SK-N-SH (cell line): Measurements from ENCODE around the gene CLASP1. TPM values are rescaled to one million over a fixed set of nuclear protein-coding genes. Genes with fewer than 3 reads are reported as not detected.

Experiments used
- CTCF ChIA-PET: fragments of 300-600, 350-600 bp; formaldehyde crosslinking; extraction: SDS; loops from one replicate; lab custom pipeline; 2021; lab: Yijun Ruan, JAX
- POLR2A ChIA-PET: fragments of 350-600 bp; sonication (Branson Sonifier 250); formaldehyde crosslinking; extraction: SDS; loops from one replicate; lab custom pipeline; 2020; ENCODE audit warnings: antibody characterized with exemption, inconsistent platforms; lab: Yijun Ruan, JAX
- DNase-seq: peaks from one replicate; pipeline ENCODE4 v3.0.0; 2012
- H2AFZ ChIP-seq: fragments of 200-600 bp; sonication (generic); 2 replicates; pipeline ENCODE4 v1.8.1; 2016; ENCODE audit warnings: antibody characterized with exemption, mild to moderate bottlenecking, low read depth
- H3F3A ChIP-seq: fragments of 200-600 bp; sonication (generic); replicated peaks from 2 replicates; pipeline ENCODE3; 2016; ENCODE audit warnings: antibody characterized with exemption, mild to moderate bottlenecking; ENCODE audit not compliant: insufficient read depth
- H3K27ac ChIP-seq, 2 experiments: fragments of 200-500 bp in 1 of 2; fragments of 200-600 bp in 1 of 2; sonication (Bioruptor generic) in 1 of 2; sonication (generic), shearing (Covaris generic) in 1 of 2; 2 replicates each; pipeline versions ENCODE4 v1.5.1 to v1.6.1; 2014 to 2016; ENCODE audit warnings: low read depth in 2 of 2, inconsistent platforms in 1 of 2, low read length in 1 of 2, mild to moderate bottlenecking in 1 of 2, mixed read lengths in 1 of 2
- H3K27me3 ChIP-seq: fragments of 200-600 bp; sonication (generic), shearing (Covaris generic); 2 replicates; pipeline ENCODE4 v1.6.1; 2016; ENCODE audit warnings: mixed run types; ENCODE audit not compliant: insufficient read depth
- H3K36me3 ChIP-seq, 2 experiments: fragments of 200-500 bp in 1 of 2; fragments of 200-600 bp in 1 of 2; sonication (Bioruptor generic) in 1 of 2; sonication (generic) in 1 of 2; replicated peaks in 1 of 2; 2 replicates each; pipeline versions ENCODE3 to v1.5.1; 2014 to 2016; ENCODE audit warnings: low read length in 1 of 2, mild to moderate bottlenecking in 1 of 2; ENCODE audit not compliant: insufficient read depth in 2 of 2, control insufficient read depth in 1 of 2
- H3K4me1 ChIP-seq, 2 experiments: fragments of 200-500 bp in 1 of 2; fragments of 200-600 bp in 1 of 2; sonication (Bioruptor generic) in 1 of 2; sonication (generic), shearing (Covaris generic) in 1 of 2; 2 replicates each; pipeline versions ENCODE4 v1.5.1 to v1.6.1; 2014 to 2016; ENCODE audit warnings: low read depth in 1 of 2, low read length in 1 of 2, mixed run types in 1 of 2; ENCODE audit not compliant: insufficient read depth in 2 of 2, control insufficient read depth in 1 of 2
- H3K4me2 ChIP-seq: fragments of 200-600 bp; sonication (generic), shearing (Covaris generic); 2 replicates; pipeline ENCODE4 v1.6.1; 2017; ENCODE audit warnings: mixed run types
- H3K4me3 ChIP-seq, 2 experiments: fragments of 200-500 bp in 1 of 2; fragments of 200-600 bp in 1 of 2; sonication (Bioruptor generic) in 1 of 2; sonication (generic), shearing (Covaris generic) in 1 of 2; 2 replicates each; pipeline versions ENCODE4 v1.5.1 to v1.8.1; 2014 to 2016; ENCODE audit warnings: low read depth in 2 of 2, inconsistent platforms in 1 of 2, low read length in 1 of 2, mild to moderate bottlenecking in 1 of 2, mixed read lengths in 1 of 2, moderate library complexity in 1 of 2
- H3K79me2 ChIP-seq: fragments of 200-600 bp; sonication (generic); 2 replicates; pipeline ENCODE4 v1.8.1; 2017; ENCODE audit warnings: mild to moderate bottlenecking; ENCODE audit not compliant: insufficient read depth
- H3K9ac ChIP-seq: fragments of 200-600 bp; sonication (generic); 2 replicates; pipeline ENCODE4 v1.6.1; 2017; ENCODE audit warnings: mixed run types
- H3K9me2 ChIP-seq: fragments of 200-600 bp; sonication (generic); 2 replicates; pipeline ENCODE4 v1.6.1; 2017; ENCODE audit warnings: mixed run types
- H3K9me3 ChIP-seq: fragments of 200-600 bp; sonication (generic); 2 replicates; pipeline ENCODE4 v1.6.1; 2017; ENCODE audit warnings: mixed run types, mild to moderate bottlenecking, moderate library complexity
- H4K20me1 ChIP-seq: fragments of 200-600 bp; sonication (generic); 2 replicates; pipeline ENCODE4 v1.6.1; 2017; ENCODE audit warnings: mild to moderate bottlenecking, mixed run types; ENCODE audit not compliant: insufficient read depth
- CHD2 ChIP-seq: fragments of 150-350 bp; IDR thresholded peaks from 2 replicates; pipeline ENCODE4 v1.6.1; 2018; ENCODE audit warnings: low read length; ENCODE audit not compliant: partially characterized antibody
- CTCF ChIP-seq: fragments of 200-600 bp; sonication (generic); IDR thresholded peaks from 2 replicates; pipeline ENCODE4 v1.6.1; 2017; ENCODE audit warnings: antibody characterized with exemption, mild to moderate bottlenecking, moderate library complexity
- EZH2phosphoT487 ChIP-seq: fragments of 200-600 bp; sonication (generic); IDR thresholded peaks from 2 replicates; pipeline ENCODE4 v1.6.1; 2017; ENCODE audit warnings: low read depth, mixed run types, mild to moderate bottlenecking, antibody characterized with exemption, moderate library complexity, borderline replicate concordance
- GABPA ChIP-seq: IDR thresholded peaks from 2 replicates; pipeline ENCODE4 v1.4.0; 2012; ENCODE audit warnings: low read depth, mild to moderate bottlenecking
- MAX ChIP-seq: IDR thresholded peaks from 2 replicates; pipeline ENCODE4 v1.4.0; 2012; ENCODE audit warnings: low read depth
- MEF2A ChIP-seq: IDR thresholded peaks from 2 replicates; pipeline ENCODE4 v1.4.0; 2012; ENCODE audit warnings: low read depth, borderline replicate concordance
- NFIC ChIP-seq: IDR thresholded peaks from 2 replicates; pipeline ENCODE4 v1.4.0; 2012; ENCODE audit warnings: borderline replicate concordance
- NRF1 ChIP-seq: IDR thresholded peaks from 2 replicates; pipeline ENCODE4 v1.6.1; 2012; ENCODE audit warnings: low read depth, mild to moderate bottlenecking, low read length
- POLR2AphosphoS5 ChIP-seq: IDR thresholded peaks from 2 replicates; pipeline ENCODE4 v1.6.1; 2012; ENCODE audit warnings: low read depth, low read length
- RAD21 ChIP-seq: IDR thresholded peaks from 2 replicates; pipeline ENCODE4 v1.6.1; 2012; ENCODE audit warnings: mild to moderate bottlenecking, low read length
- RCOR1 ChIP-seq: fragments of 150-350 bp; IDR thresholded peaks from 2 replicates; pipeline ENCODE4 v1.6.1; 2017; ENCODE audit warnings: antibody characterized with exemption, low read length
- RFX5 ChIP-seq: IDR thresholded peaks from 2 replicates; pipeline ENCODE4 v1.6.1; 2012; ENCODE audit warnings: mild to moderate bottlenecking, improper control_type of control experiment, low read length
- RXRA ChIP-seq: IDR thresholded peaks from 2 replicates; pipeline ENCODE4 v1.4.0; 2012; ENCODE audit warnings: low read depth, mild to moderate bottlenecking, borderline replicate concordance
- SIN3A ChIP-seq: IDR thresholded peaks from 2 replicates; pipeline ENCODE4 v1.6.1; 2012; ENCODE audit warnings: low read depth, mild to moderate bottlenecking, low read length, moderate library complexity, borderline replicate concordance
- TCF12 ChIP-seq: IDR thresholded peaks from 2 replicates; pipeline ENCODE4 v1.4.0; 2012
- USF2 ChIP-seq: fragments of 150-350 bp; IDR thresholded peaks from 2 replicates; pipeline ENCODE4 v1.6.1; 2017; ENCODE audit warnings: antibody characterized with exemption, low read length, low read depth, borderline replicate concordance
- WGBS: methylation state at CpG from one replicate; pipeline ENCODE4 v1.1.6; 2017; ENCODE audit warnings: low lambda C conversion rate; 5-methylcytosine and 5-hydroxymethylcytosine counted together
- polyA plus RNA-seq, 3 experiments: library from polyadenylated mRNA; depleted of rRNA; stranded (reverse); fragments of >200 nt; gene quantifications; 2 replicates each; pipeline ENCODE4 v1.2.3, GENCODE V29; 2012
- TF ChIP-seq, protein P1 (sequence below): IDR thresholded peaks from 2 replicates; pipeline ENCODE4 v1.4.0; 2012; ENCODE audit warnings: low read depth, borderline replicate concordance
- TF ChIP-seq, protein P2 (sequence below): IDR thresholded peaks from 2 replicates; pipeline ENCODE4 v1.4.0; 2012; ENCODE audit warnings: low read depth, borderline replicate concordance
- TF ChIP-seq, protein P3 (sequence below): fragments of 150-350 bp; IDR thresholded peaks from 2 replicates; pipeline ENCODE4 v1.6.1; 2016; ENCODE audit warnings: mild to moderate bottlenecking, low read depth, low read length

CLASP1 gene
- polyA plus RNA-seq, 1 of the 3 experiments (the other 2 are of a cell fraction) = 4.9 TPM

DNA sequence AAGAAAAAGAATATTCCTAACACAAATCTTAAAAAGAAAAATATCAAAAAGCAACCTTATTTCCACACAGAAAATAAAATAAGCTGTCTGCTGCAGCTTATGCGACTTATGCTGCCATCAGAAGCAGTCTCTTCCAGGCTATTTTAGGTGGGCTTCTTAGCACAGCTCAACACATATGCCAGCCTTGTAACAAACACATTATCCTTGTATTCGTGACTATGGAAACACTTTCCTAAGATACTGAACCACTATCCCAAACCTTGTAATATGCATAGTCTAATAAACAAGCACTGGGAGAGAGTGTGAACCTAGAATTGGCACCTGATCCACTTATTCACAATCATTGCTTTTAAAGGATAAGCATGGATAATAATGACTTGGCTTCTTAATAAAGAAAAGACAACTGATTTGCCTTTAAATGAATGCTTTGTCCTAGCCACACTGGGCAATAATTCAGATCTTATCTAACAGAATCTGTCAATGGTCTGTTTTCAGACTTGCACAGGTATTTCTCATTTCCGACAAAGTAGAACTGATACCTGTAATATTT, 158.6 kb downstream of the CLASP1 start:
- ChIA-PET POLR2A (no interaction called here), CTCF (interaction anchor here (0.9 to 2.0 kb wide), 4 partner anchors 8 to 88 kb away, joined by 3 to 5 read pairs (median 4); partner anchors contain the start of gene RNU4ATAC)
- no peak overlapping the region; a peak in 1 of 4 replicates for H3K27ac ChIP-seq

More for the DNA sequence above, 158.6 kb downstream of the CLASP1 start:
- H3K9ac ChIP-seq = no peak overlapping the region
- H3K4me2 ChIP-seq = no peak overlapping the region
- H3K9me2 ChIP-seq = no peaks in the 10 kb centered on the region
- no peak for DNase-seq
- no peaks in the 10 kb centered on the region for H4K20me1 ChIP-seq
- no peak overlapping the region for H3K4me3 ChIP-seq
- H3K4me1 ChIP-seq = peaks cover 19 to 23% of the 10 kb centered on the region in 2 experiments; a peak in 3 of 4 replicates
- no peaks in the 10 kb centered on the region for H3K9me3 ChIP-seq
- no peaks in the 10 kb centered on the region for H3F3A ChIP-seq
- peaks cover 0 to 6% of the 10 kb centered on the region in 2 experiments for H3K36me3 ChIP-seq
- no peaks in the 10 kb centered on the region for H3K27me3 ChIP-seq
- no peak overlapping the region for H2AFZ ChIP-seq
- peaks cover 41% of the 10 kb centered on the region; the same call in 1 of the 2 replicates for H3K79me2 ChIP-seq
- WGBS = 91% methylated on average over 3 of the region's 3 CpGs
- TF ChIP-seq GABPA (no peak), POLR2AphosphoS5 (no peak), RXRA (no peak), RCOR1 (no peak), RFX5 (no peak), NFIC (no peak), MAX (no peak), RAD21 (no peak), MEF2A (no peak), TCF12 (no peak), SIN3A (no peak), EZH2phosphoT487 (no peak), CTCF (no peak), USF2 (no peak), CHD2 (no peak), NRF1 (no peak)
- TF ChIP-seq, protein P1, sequence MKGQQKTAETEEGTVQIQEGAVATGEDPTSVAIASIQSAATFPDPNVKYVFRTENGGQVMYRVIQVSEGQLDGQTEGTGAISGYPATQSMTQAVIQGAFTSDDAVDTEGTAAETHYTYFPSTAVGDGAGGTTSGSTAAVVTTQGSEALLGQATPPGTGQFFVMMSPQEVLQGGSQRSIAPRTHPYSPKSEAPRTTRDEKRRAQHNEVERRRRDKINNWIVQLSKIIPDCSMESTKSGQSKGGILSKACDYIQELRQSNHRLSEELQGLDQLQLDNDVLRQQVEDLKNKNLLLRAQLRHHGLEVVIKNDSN = no peak
- TF ChIP-seq, protein P2, sequence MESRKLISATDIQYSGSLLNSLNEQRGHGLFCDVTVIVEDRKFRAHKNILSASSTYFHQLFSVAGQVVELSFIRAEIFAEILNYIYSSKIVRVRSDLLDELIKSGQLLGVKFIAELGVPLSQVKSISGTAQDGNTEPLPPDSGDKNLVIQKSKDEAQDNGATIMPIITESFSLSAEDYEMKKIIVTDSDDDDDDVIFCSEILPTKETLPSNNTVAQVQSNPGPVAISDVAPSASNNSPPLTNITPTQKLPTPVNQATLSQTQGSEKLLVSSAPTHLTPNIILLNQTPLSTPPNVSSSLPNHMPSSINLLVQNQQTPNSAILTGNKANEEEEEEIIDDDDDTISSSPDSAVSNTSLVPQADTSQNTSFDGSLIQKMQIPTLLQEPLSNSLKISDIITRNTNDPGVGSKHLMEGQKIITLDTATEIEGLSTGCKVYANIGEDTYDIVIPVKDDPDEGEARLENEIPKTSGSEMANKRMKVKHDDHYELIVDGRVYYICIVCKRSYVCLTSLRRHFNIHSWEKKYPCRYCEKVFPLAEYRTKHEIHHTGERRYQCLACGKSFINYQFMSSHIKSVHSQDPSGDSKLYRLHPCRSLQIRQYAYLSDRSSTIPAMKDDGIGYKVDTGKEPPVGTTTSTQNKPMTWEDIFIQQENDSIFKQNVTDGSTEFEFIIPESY = no peak
- TF ChIP-seq, protein P3, sequence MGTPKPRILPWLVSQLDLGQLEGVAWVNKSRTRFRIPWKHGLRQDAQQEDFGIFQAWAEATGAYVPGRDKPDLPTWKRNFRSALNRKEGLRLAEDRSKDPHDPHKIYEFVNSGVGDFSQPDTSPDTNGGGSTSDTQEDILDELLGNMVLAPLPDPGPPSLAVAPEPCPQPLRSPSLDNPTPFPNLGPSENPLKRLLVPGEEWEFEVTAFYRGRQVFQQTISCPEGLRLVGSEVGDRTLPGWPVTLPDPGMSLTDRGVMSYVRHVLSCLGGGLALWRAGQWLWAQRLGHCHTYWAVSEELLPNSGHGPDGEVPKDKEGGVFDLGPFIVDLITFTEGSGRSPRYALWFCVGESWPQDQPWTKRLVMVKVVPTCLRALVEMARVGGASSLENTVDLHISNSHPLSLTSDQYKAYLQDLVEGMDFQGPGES = no peak
